NCI-H446 (cell line): ENCODE measurements around the gene CIDEC.
A peak's percentile ranks its signal among the peaks of the same experiment; 100 is the strongest.
"Not testable (repeated sequence)": the region's sequence is repeated elsewhere in the genome, so short reads cannot be mapped to it uniquely, and the experiment has no call there.

Experiments used
- DNase-seq, 2 experiments: peaks; one replicate each; lab custom pipeline; 2025; lab: John Stamatoyannopoulos, UW

CIDEC gene

DNA sequence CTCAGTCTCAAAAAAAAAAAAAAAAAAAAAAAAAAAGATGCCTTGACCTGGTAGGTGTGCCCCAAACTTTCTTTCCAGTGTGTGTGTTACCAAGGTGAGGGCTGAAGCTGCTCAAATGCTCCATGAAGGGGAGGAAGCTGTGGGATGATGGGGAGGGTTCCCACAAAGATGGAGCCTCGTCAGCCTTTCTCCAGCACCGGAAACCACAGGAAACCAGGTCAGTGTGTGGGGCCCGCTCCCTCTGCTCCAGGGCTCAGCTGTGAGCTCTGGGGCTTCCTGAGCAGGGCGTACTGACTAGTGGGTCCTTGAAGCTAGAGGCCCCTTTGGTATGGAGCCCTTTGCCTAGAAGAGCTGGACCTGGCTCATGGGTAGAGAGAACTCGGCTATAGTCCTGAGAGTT is 21.9 kb upstream of the CIDEC start:
- DNase-seq = no peak

DNA sequence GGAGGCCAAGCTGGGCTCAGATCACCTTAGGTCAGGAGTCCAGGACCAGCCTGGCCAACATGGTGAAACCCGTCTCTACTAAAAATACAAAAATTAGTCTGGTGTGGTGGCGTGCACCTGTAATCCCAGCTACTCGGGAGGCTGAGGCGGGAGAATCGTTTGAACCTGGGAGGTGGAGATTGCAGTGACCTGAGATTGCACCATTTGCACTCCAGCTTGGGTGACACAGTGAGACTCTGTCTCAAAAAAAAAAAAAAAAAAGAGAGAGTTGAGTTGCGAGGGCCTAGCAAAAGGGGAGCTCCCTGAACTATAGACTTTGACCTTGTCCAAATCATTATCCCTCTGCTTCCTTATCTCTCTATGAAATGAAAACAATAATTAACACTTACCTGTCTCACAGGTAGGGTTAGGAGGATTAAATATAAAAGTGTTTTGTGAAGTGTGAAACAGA is 20.9 kb upstream of the CIDEC start:
- not testable (repeated sequence) for DNase-seq

- DNase-seq = no peak
These were observed 19.3 kb upstream of the CIDEC start for GRCh38 chr3:9899289-9899791.

GRCh38 chr3:9898467-9899241 is 18.6 kb upstream of the CIDEC start:
- DNase-seq = no peak

DNA sequence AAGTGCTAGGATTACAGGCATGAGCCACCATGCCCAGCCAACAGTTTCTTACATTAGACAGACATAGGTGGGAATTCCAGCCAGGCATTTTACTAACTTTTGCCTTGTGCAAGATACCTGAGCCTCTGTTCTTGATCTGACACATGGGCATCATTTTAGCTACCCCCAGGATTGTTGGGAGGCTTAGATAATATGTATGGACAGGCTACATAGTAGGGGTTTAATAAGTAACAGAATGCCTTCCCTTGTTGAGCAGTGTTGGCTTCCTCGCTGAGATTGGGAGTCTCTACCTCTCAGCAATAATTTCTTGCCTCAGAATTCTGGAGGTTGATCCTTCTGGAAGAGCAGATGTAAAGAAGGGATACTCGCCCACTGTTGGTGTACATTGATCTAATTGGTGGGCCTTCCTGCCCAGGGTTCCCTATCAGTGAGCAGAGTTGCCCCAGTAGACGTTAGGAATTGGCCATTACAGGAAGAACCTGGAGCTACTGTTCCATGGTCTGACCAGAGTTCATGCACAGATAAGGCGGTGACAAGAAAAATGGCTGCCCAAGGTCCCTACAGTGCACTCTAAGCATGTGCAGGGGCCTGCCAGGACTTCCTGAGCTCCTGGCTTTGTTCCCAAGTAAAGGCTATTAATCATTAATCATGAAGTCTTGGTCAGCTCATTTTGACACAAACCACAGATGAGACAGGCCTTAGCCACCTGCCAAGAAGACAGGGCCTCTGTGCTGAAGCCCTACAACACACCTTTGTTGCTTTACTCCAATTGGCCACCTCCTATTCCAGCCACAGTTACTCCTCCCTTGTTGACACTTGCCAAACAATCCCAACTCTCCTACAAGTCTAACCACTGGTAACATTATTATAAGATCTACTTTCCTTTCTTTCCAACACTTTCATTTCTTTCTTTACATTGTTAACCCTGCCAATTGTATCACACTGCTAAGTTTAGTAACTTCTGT is 17.6 kb upstream of the CIDEC start:
- peak in 1 of 2 experiments; percentile 56 for DNase-seq

DNA sequence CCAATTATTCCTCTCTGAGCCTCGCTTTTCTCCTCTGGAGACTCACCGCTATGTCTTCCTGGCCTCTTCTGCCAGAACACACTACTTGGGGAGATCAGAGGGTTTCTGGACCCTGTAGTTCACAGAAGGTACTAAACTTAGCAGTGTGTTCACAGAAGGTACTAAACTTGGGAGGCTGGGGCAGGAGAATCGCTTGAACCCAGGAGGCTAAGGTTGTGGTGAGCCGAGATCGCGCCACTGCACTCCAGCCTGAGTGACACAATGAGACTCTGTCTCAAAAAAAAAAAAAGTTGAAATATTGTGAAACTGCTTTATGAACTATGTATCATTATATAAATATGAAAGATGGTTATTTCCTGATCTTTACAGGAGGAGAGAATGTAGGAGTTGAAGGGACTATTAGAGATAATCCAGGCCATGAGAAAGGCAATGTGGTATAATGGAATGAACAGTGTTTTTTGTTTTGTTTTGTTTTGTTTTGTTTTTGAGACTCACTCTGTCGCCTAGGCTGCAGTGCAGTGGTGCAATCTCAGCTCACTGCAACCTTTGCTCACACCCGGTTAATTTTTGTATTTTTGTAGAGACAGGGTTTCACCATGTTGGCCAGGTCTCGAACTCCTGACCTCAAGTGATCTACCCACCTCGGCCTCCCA is 16.8 kb upstream of the CIDEC start:
- DNase-seq = not testable (repeated sequence)

DNA sequence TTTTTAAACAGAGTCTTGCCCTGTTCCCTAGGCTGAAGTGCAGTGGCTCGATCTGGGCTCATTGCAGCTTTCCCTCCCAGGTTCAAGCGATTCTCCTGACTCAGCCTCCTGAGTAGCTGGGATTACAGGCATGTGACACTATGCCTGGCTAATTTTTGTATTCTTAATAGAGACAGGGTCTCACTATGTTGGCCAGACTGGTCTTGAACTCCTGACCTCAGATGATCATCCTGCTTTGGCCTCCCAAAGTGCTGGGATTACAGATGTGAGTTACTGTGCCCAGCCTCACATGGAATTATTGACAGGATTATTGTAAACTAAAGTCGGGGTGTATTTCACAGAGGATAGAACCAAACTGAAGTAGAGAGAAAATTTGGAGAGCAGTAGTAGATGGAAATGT is 15.7 kb upstream of the CIDEC start:
- DNase-seq = not testable (repeated sequence)

DNA sequence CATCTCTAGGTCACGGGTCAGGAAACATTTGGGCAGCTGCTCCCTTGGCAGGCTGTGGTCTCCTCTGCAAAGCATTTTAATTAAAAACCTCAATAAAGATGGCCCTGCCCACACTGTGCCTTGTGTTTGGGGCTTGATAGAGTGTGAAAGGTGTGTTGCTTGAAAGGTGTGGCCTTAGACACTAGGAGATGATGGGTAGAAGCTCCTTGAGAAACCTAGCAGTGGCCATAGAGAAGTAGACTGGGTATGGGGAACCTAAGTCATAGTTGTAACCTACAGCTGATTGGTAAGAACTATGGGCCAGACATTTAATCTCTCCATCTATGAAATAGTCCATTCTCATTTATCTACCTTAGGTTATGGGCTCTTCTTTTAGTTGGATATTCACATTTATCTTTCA is 13.7 kb upstream of the CIDEC start:
- DNase-seq = no peak

DNA sequence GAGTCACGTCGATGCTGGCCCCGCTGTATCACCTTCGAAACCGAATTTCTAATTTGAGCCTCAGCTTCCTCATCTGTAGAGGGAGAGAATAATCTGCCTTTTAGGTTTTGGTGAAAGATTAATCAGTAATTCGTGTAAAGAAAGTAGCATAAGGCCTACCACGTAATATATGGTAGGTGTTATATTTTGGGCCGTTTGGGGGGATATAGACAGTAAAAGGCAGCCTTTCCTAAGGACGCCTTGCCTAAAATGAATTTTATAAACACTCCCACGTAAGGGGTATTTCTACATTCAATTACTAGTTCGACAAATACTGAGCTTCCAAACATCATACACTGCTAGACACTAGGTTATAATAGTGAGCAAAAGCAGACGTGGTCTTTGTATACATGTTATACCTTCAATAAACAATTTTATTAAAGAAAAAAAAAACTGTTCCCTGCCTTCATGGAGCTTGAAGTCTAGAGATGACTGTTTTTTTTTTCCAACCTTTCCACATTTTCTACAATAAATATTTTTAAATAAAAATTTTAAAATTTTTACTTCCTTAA is 11.1 kb upstream of the CIDEC start:
- DNase-seq = no peak

GRCh38 chr3:9890249-9891071 is 10.4 kb upstream of the CIDEC start, which contains the start of gene JAGN1:
TSS of gene JAGN1 (plus strand) at chr3:9890610. CDS start at chr3:9890723, 113 bp downstream.
- peak; percentile 31 to 80 for DNase-seq

DNA sequence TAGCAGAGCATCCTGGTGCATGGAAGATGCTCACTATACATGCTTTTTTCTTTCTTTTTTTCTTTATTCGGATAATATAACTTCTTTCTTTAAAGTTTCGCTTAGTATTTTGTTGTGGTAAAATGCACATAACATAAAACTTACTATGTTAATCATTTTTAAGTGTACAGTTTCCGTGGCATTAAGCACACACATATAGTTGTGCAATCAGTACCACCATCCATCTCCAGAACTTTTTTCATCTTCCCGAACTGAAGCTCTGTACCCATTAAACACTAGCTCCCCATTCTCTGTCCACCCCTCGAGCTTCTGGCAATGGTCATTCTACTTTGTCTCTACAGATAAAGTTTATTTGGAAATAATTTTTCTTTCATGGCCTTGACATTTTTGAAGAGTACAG is 9.4 kb upstream of the CIDEC start:
- no peak for DNase-seq

GRCh38 chr3:9888540-9888939 is 8.5 kb upstream of the CIDEC start:
- no peak for DNase-seq

DNA sequence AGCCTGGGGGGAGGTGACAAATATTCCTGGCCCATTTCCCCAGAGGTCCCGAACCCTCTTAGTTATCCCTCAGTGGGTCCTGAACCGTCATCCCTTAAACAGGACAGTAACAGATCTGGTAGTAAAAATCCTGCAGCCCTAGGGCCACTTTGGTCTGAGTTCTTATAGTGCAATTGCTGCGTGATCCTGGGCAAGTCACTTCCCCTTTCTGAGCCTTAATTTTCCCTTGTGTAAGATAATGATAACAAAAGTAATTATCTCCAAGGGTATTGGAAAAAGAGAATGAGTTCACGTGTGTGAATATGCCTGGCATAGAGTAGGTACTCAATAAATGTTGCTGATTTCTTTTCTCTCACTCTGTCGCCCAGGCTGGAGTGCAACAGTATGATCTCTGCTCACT is 7.4 kb upstream of the CIDEC start:
- DNase-seq = no peak

DNA sequence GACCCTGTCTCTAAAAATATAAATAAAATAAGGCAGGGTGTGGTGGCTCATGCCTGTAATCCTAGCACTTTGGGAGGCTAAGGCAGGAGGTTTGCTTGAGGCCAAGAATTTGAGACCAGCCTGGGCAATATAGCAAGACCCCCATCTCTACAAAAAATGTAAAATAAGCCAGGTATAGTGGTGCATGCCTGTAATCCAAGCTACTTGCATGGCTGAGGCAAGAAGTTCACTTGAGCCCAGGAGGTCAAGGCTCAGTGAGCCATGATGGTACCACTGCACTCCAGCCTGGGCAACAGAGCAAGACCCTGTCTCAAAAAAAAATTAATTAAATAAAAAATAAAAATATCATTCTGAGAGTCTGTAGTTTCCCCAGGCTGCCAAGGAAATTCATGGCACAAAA is 6.3 kb upstream of the CIDEC start:
- DNase-seq = no peak

GRCh38 chr3:9884555-9885165 is 4.6 kb upstream of the CIDEC start:
- DNase-seq = no peak

DNA sequence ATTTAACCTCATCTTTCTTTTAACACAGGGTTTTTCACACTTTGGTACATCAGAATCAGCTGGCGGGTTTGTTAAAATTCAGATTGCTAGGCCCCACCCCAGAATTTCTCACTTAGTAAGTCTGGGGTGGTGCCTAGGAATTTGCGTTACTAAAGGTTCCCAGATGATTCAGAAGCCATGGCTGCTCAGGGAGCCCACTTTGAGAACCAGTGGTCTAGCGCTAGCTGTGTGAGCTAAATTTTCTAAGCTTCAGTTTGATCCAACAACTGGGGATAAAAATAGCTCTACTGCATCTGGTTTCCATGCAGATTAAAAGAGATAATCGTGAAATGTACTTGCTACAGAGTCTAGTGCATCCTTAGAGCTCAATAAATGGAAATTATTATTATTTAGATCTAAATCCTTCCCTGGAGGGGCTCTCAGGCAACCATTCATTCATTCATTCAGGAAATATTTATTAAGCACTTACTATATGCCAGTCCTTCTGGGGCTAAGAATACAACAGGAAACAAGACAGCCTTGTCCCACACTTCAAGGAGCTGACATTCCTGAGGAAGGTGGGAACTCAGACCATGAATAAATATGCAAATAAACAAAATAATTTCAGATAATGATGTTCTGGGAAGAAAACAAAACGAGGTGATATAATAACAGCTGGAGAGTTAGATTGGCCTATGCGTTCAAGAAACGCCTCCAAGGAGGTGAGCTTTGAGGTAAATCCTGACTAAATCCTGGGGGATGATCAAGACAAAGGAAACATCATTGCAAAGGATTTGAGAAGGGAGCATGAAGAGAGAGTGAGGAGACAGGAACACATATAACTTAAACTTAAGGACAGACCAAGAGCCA is 3.9 kb upstream of the CIDEC start:
- DNase-seq = no peak

GRCh38 chr3:9881441-9881840 is 1.4 kb upstream of the CIDEC start:
- DNase-seq = no peak

DNA sequence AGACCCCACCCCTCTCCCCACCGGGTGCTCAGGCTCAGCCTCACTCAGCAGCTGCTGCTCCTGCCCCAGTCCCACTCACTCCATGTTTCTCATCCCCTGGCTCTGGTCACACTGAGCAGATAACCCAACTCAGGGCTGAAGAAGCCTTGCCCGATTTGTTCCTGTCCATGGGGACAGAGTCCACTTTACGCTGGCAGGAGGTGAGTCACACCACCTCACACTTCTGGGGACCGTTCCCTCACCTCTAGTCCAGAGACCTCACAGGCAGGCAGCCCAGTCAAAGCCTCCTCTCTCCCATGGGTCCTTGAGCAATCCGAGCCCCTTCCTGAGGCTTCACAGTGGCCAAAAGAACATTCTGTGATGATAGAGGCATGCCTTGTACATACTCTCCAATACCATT is 1.4 kb downstream of the CIDEC start:
- no peak for DNase-seq

- no peak for DNase-seq
These were observed 3.1 kb downstream of the CIDEC start for GRCh38 chr3:9876991-9877390.

- not testable (repeated sequence) for DNase-seq
These were observed 3.8 kb downstream of the CIDEC start for GRCh38 chr3:9876255-9876654.
